Endometrium (tissue), 2 donors: ENCODE measurements around the gene ANKMY1.

Source experiments
- FAIRE-seq: peaks from 2 replicates; lab custom pipeline; 2012; peaks lifted over from hg19 to GRCh38; lab: Jason Lieb, UNC
- donor health status: control.
- donor health status: control.

Gene ANKMY1

GRCh38 chr2:240557808-240558207 is at the start of gene ANKMY1:
Gene ANKMY1 (minus strand): TSS chr2:240557988. CDS start chr2:240557335, 653 bp downstream.
- no peak for FAIRE-seq

GRCh38 chr2:240605867-240606743 is 48.3 kb upstream of the ANKMY1 start:
- no peak for FAIRE-seq

- FAIRE-seq, result no peak
Measured at GRCh38 chr2:240604939-240605716, 47.3 kb upstream of the ANKMY1 start.

GRCh38 chr2:240604291-240604938 is 46.6 kb upstream of the ANKMY1 start:
- FAIRE-seq, result no peak

- no peak for FAIRE-seq
Measured at GRCh38 chr2:240603846-240604245, 46.1 kb upstream of the ANKMY1 start.

GRCh38 chr2:240603081-240603835 is 45.5 kb upstream of the ANKMY1 start:
- FAIRE-seq, result no peak

GRCh38 chr2:240602266-240603050 is 44.7 kb upstream of the ANKMY1 start:
- no peak for FAIRE-seq

GRCh38 chr2:240601831-240602160 is 44.0 kb upstream of the ANKMY1 start:
- FAIRE-seq, result no peak

- FAIRE-seq, result no peak
Measured at GRCh38 chr2:240601061-240601830, 43.5 kb upstream of the ANKMY1 start.

GRCh38 chr2:240600451-240600961 is 42.7 kb upstream of the ANKMY1 start:
- FAIRE-seq, result no peak

GRCh38 chr2:240599141-240599583 is 41.4 kb upstream of the ANKMY1 start:
- no peak for FAIRE-seq

- no peak for FAIRE-seq
Measured at GRCh38 chr2:240598311-240598911, 40.6 kb upstream of the ANKMY1 start.

- FAIRE-seq, result no peak
Measured at GRCh38 chr2:240597419-240598181, 39.8 kb upstream of the ANKMY1 start.

- no peak for FAIRE-seq
Measured at GRCh38 chr2:240597054-240597418, 39.2 kb upstream of the ANKMY1 start.

GRCh38 chr2:240596491-240596931 is 38.7 kb upstream of the ANKMY1 start:
- FAIRE-seq, result no peak

- no peak for FAIRE-seq
Measured at GRCh38 chr2:240596080-240596460, 38.3 kb upstream of the ANKMY1 start.

- FAIRE-seq, result no peak
Measured at GRCh38 chr2:240595381-240596079, 37.7 kb upstream of the ANKMY1 start.
